Right lobe of liver (tissue), 6 donors: ENCODE measurements around the gene CTIF. TPM values are rescaled to one million over a fixed set of nuclear protein-coding genes. Genes with fewer than 3 reads are reported as not detected.

Source experiments
- ATAC-seq, 4 donors: fragments of 200-7000 bp; cut with Tn5 transposase; one replicate each; pipeline ENCODE4 v1.9.1; 2020; ENCODE audit warnings: mild to moderate bottlenecking in 4 of 4, moderate library complexity in 4 of 4
- DNase-seq, 3 donors: peaks; one replicate each; pipeline ENCODE4 v3.0.0-alpha.2; 2020
- H3K27ac ChIP-seq, 3 donors: fragments of 200-600 bp; one replicate each; pipeline ENCODE4 v1.8.0; 2022
- H3K27me3 ChIP-seq, 2 donors: fragments of 200-600 bp; one replicate each; pipeline ENCODE4 v1.8.0; 2022
- H3K36me3 ChIP-seq, 4 donors: fragments of 200-600 bp; sonication (generic) in 1 of 4; one replicate each; pipeline versions ENCODE4 v1.5.1 to v1.8.0; 2017 to 2022; ENCODE audit warnings: control low read depth in 1 of 4
- H3K4me1 ChIP-seq, 4 donors: fragments of 200-600 bp; sonication (generic) in 1 of 4; one replicate each; pipeline versions ENCODE4 v1.5.1 to v1.8.0; 2017 to 2022; ENCODE audit warnings: control low read depth in 1 of 4
- H3K4me3 ChIP-seq, 3 donors: fragments of 200-600 bp; one replicate each; pipeline ENCODE4 v1.8.0; 2022
- H3K9me3 ChIP-seq, 4 donors: fragments of 200-600 bp; sonication (generic) in 1 of 4; one replicate each; pipeline versions ENCODE4 v1.5.1 to v1.8.0; 2017 to 2022; ENCODE audit warnings: control low read depth in 1 of 4
- CTCF ChIP-seq, 4 donors: fragments of 200-600 bp in 3 of 4; fragments of 450-650 bp in 1 of 4; IDR thresholded peaks; one replicate each; pipeline versions ENCODE4 v1.5.1 to v1.8.0; 2016 to 2022; ENCODE audit warnings: antibody characterized with exemption in 4 of 4, mild to moderate bottlenecking in 2 of 4
- POLR2A ChIP-seq: fragments of 450-650 bp; IDR thresholded peaks from one replicate; pipeline ENCODE4 v1.6.1; 2017; ENCODE audit warnings: antibody characterized with exemption, mild to moderate bottlenecking
- WGBS: methylation state at CpG from one replicate; pipeline ENCODE4 v1.1.6; 2018; ENCODE audit warnings: low coverage, low lambda C conversion rate; ENCODE audit not compliant: insufficient coverage; ENCODE audit errors: missing lambda C conversion rate; 5-methylcytosine and 5-hydroxymethylcytosine counted together
- intact Hi-C, 2 donors: fragments of 100-400 bp; cut with DNase I; formaldehyde crosslinking; loops; one replicate each; pipeline versions ENCODE4 v1.11.2 to v1.14.1; 2022
- total RNA-seq, 6 experiments: library from RNA; depleted of rRNA in 2 of 6; stranded (reverse); fragments of >200 nt in 2 of 6; fragmentation: NEBNext Ultra II Directional in 3 of 6; extraction: Animal tissue kit (Norgen Biotek cat#: 25700) in 3 of 6; gene quantifications; one replicate each; pipeline versions ENCODE4 v1.1.0 to v1.2.4, GENCODE V29; 2016 to 2023
- donor health status: DM: no; HTN: yes; CAD: no.
- donor health status: DM: no; HTN: no; CAD: no.
- donor health status: DM: no; HTN: no; CAD: no.
- donor health status: DM: no; HTN: yes; CAD: no.
- donor health status: DM: no; HTN: yes; CAD: no.

The CTIF gene
- total RNA-seq, 6 experiments from 2014 or later: 29.0 to 60.6 (median 43.1) TPM

- ATAC-seq (peak; percentile 72 to 86 (median 78)), DNase-seq (peak; percentile 77 to 92 (median 89))
- Histone ChIP-seq H3K27ac (peak overlapping the region; percentile 57 to 94 (median 76)), H3K36me3 (no peaks in the 10 kb centered on the region), H3K27me3 (no peaks in the 10 kb centered on the region), H3K4me3 (peak overlapping the region in 1 of 3 donors; percentile 26), H3K4me1 (peaks cover 0 to 65% (median 27%) of the 10 kb centered on the region in 4 donors), H3K9me3 (no peaks in the 10 kb centered on the region)
- intact Hi-C loops: no loop called here
- TF ChIP-seq CTCF (IDR thresholded peaks at IDR 0.05) (no peak), POLR2A (peak; percentile 30)
- WGBS: 0% methylated on average over 1 of the region's 24 CpGs
Observed at GRCh38 chr18:48575658-48576456, 37.0 kb downstream of the CTIF start.

- TF ChIP-seq CTCF (IDR thresholded peaks at IDR 0.05): no peak
- TF ChIP-seq POLR2A: peak; percentile 1
- H3K9me3 ChIP-seq: no peaks in the 10 kb centered on the region
Observed at GRCh38 chr18:48576457-48576771, 37.6 kb downstream of the CTIF start.

GRCh38 chr18:48577478-48578190, 38.8 kb downstream of the CTIF start:
- TF ChIP-seq CTCF (IDR thresholded peaks at IDR 0.05) (no peak), POLR2A (no peak)
- H3K27me3 ChIP-seq: no peaks in the 10 kb centered on the region
- peaks cover 0 to 82% (median 35%) of the 10 kb centered on the region in 4 donors for H3K4me1 ChIP-seq
- 58% methylated on average over 4 of the region's 5 CpGs for WGBS
- no peak overlapping the region for H3K4me3 ChIP-seq
- no peaks in the 10 kb centered on the region for H3K36me3 ChIP-seq
- peak in 1 of 3 donors; percentile 15 for DNase-seq
- no peaks in the 10 kb centered on the region for H3K9me3 ChIP-seq
- ATAC-seq: no peak
- H3K27ac ChIP-seq: peak overlapping the region in 2 of 3 donors; percentile 76 to 94
- intact Hi-C loops: no loop called here

More at GRCh38 chr18:48576457-48576771, 37.6 kb downstream of the CTIF start:
- Histone ChIP-seq H3K36me3 (no peaks in the 10 kb centered on the region), H3K4me3 (peak overlapping the region in 1 of 3 donors; percentile 26), H3K27me3 (no peaks in the 10 kb centered on the region), H3K4me1 (peaks cover 0 to 70% (median 29%) of the 10 kb centered on the region in 4 donors), H3K27ac (peak overlapping the region; percentile 57 to 94 (median 76))
- WGBS: 40% methylated on average over 10 of the region's 11 CpGs
- DNase-seq (no peak), ATAC-seq (peak in 3 of 4 donors; percentile 1 to 42 (median 28))
- intact Hi-C loops: no loop called here

- Histone ChIP-seq H3K9me3 (no peaks in the 10 kb centered on the region), H3K36me3 (no peaks in the 10 kb centered on the region), H3K4me1 (peaks cover 0 to 85% (median 35%) of the 10 kb centered on the region in 4 donors), H3K4me3 (no peak overlapping the region), H3K27me3 (no peaks in the 10 kb centered on the region), H3K27ac (peak overlapping the region in 1 of 3 donors; percentile 94)
- intact Hi-C loops: no loop called here
- ATAC-seq (no peak), DNase-seq (no peak)
- WGBS: 86% methylated on average over 3 of the region's 3 CpGs
- no peak for TF ChIP-seq POLR2A
- no peak for TF ChIP-seq CTCF (IDR thresholded peaks at IDR 0.05)
Observed at GRCh38 chr18:48578289-48578688, 39.5 kb downstream of the CTIF start.
